ENCODE results near the gene LUC7L3. TPM values are rescaled to one million over a fixed set of nuclear protein-coding genes. Genes with fewer than 3 reads are reported as not detected.
A peak's percentile ranks its signal among the peaks of the same experiment; 100 is the strongest.

LUC7L3 gene
- total RNA-seq, 1 experiment from 2014 or later: 136 TPM

- H3K27me3 ChIP-seq (ENCODE audit: control insufficient read depth, insufficient read depth, low read length): no peaks in the 10 kb centered on the region
- H3K4me1 ChIP-seq (ENCODE audit: control insufficient read depth, insufficient read depth, low read length): peaks cover 39% of the 10 kb centered on the region
- DNase-seq (ENCODE audit: low read depth, low spot score): no peak
- H3K4me3 ChIP-seq (ENCODE audit: low read depth in 2 of 2, low read length in 2 of 2): no peak overlapping the region
- no peak for ATAC-seq
- intact Hi-C loops (cut with micrococcal nuclease; ENCODE audit: unreplicated experiment) (no loop called here), in situ Hi-C loops (cut with HindIII; ENCODE audit: low pct_unique_long_range_greater_than_20kb, low sequenced_read_pairs) (no loop called here)
- no peaks in the 10 kb centered on the region for H3K36me3 ChIP-seq (ENCODE audit: control insufficient read depth, insufficient read depth, low read length)
- no TSS peak for BruUV-seq (replicated peaks)
- H3K9me3 ChIP-seq (ENCODE audit: control insufficient read depth, insufficient read depth, low read depth, low read length): no peaks in the 10 kb centered on the region
- ChIA-PET POLR2A (no interaction called here), CTCF (no interaction called here)
- peak overlapping the region; percentile 44; the same call in 1 of the 2 replicates for H3K27ac ChIP-seq (ENCODE audit: low read length)
- no peak for TF ChIP-seq REST (IDR thresholded peaks at IDR 0.05; ENCODE audit: insufficient read depth in 1 of 2, low read depth in 2 of 2, low read length in 1 of 2)
- no peak for TF ChIP-seq CTCF (IDR thresholded peaks at IDR 0.05)
- no peak for TF ChIP-seq TCF7L2 (IDR thresholded peaks at IDR 0.05; ENCODE audit: low read depth, low read length)
These were observed 36.5 kb upstream of the LUC7L3 start for GRCh38 chr17:50682938-50683337.

- intact Hi-C loops (cut with micrococcal nuclease; ENCODE audit: unreplicated experiment): no loop called here
- DNase-seq (ENCODE audit: low read depth, low spot score): no peak
- H3K27me3 ChIP-seq (ENCODE audit: control insufficient read depth, insufficient read depth, low read length): no peaks in the 10 kb centered on the region
- H3K4me3 ChIP-seq (ENCODE audit: low read depth in 2 of 2, low read length in 2 of 2): no peak overlapping the region
- H3K27ac ChIP-seq (ENCODE audit: low read length): peak overlapping the region; percentile 76
- peaks cover 39% of the 10 kb centered on the region for H3K4me1 ChIP-seq (ENCODE audit: control insufficient read depth, insufficient read depth, low read length)
- no peak for ATAC-seq
- BruUV-seq (replicated peaks): no TSS peak
- H3K9me3 ChIP-seq (ENCODE audit: control insufficient read depth, insufficient read depth, low read depth, low read length): no peaks in the 10 kb centered on the region
- ChIA-PET POLR2A (interaction anchor here (1.7 kb wide), 1 partner anchor 45 kb away, joined by 4 read pairs; no protein-coding TSS in a partner anchor), CTCF (interaction anchor here (1.2 kb wide), 1 partner anchor 45 kb away, joined by 3 read pairs; no protein-coding TSS in a partner anchor)
- no peak for TF ChIP-seq SIN3A (IDR thresholded peaks at IDR 0.05; ENCODE audit: borderline replicate concordance, insufficient read depth, low read depth, low read length)
- TF ChIP-seq TCF7L2 (IDR thresholded peaks at IDR 0.05; ENCODE audit: low read depth, low read length): no peak
- no peak for TF ChIP-seq CTCF (IDR thresholded peaks at IDR 0.05)
- TF ChIP-seq REST (IDR thresholded peaks at IDR 0.05; ENCODE audit: insufficient read depth in 1 of 2, low read depth in 2 of 2, low read length in 1 of 2): no peak
- TF ChIP-seq POLR2AphosphoS5 (IDR thresholded peaks at IDR 0.05; ENCODE audit: low read depth, low read length): no peak; the same call in 1 of the 2 replicates
- in situ Hi-C loops (cut with HindIII; ENCODE audit: low pct_unique_long_range_greater_than_20kb, low sequenced_read_pairs): no loop called here
- no peaks in the 10 kb centered on the region for H3K36me3 ChIP-seq (ENCODE audit: control insufficient read depth, insufficient read depth, low read length)
These were observed 35.7 kb upstream of the LUC7L3 start for GRCh38 chr17:50683434-50684287.

Data from Panc1 (cell line).